Esophagus squamous epithelium (tissue), 4 donors: Measurements from ENCODE around the gene H6PD.

Experiments
- POLR2A ChIP-seq, 4 donors: fragments of 450-650 bp; IDR thresholded peaks; one replicate each; pipeline ENCODE4 v1.6.1; 2017; ENCODE audit warnings: antibody characterized with exemption in 4 of 4, mild to moderate bottlenecking in 4 of 4, moderate library complexity in 3 of 4
- TF ChIP-seq, protein P1 (sequence below), 6 experiments: fragments of 450-650 bp in 4 of 6; fragments of 200-600 bp in 2 of 6; sonication (generic) in 2 of 6; IDR thresholded peaks; one replicate each; pipeline ENCODE4 v1.5.1; 2016 to 2019; ENCODE audit warnings: antibody characterized with exemption in 6 of 6, mild to moderate bottlenecking in 4 of 6, moderate library complexity in 4 of 6

DNA sequence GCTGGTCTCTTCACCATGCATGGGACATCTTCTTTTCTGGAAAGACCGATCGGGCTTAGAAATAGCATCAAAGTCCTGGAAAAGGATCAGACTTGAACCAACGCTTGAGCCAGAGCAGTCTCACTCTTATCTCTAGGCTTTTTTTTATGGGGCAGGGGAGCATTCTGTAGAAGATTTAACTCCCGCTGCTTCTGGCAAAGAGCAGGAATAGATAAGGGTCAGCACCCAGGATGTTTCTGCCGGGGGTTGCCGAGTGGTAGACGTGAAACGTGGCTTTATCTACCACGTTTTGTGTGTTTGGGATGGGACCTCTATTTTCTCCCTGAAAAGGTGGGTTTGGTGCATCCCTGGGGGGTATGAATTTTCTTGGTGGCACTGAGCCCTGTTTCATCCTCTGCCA lies 76.9 kb downstream of the H6PD start:
- TF ChIP-seq, protein P1, sequence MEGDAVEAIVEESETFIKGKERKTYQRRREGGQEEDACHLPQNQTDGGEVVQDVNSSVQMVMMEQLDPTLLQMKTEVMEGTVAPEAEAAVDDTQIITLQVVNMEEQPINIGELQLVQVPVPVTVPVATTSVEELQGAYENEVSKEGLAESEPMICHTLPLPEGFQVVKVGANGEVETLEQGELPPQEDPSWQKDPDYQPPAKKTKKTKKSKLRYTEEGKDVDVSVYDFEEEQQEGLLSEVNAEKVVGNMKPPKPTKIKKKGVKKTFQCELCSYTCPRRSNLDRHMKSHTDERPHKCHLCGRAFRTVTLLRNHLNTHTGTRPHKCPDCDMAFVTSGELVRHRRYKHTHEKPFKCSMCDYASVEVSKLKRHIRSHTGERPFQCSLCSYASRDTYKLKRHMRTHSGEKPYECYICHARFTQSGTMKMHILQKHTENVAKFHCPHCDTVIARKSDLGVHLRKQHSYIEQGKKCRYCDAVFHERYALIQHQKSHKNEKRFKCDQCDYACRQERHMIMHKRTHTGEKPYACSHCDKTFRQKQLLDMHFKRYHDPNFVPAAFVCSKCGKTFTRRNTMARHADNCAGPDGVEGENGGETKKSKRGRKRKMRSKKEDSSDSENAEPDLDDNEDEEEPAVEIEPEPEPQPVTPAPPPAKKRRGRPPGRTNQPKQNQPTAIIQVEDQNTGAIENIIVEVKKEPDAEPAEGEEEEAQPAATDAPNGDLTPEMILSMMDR (IDR thresholded peaks at IDR 0.05): no peak
- TF ChIP-seq POLR2A (IDR thresholded peaks at IDR 0.05): no peak
